T follicular helper cell (primary cell): ENCODE data around the gene SNED1.

ENCODE experiments used
- DNase-seq: peaks from one replicate; pipeline ENCODE4 v3.0.0-alpha.2; 2020; ENCODE audit warnings: low read depth

The SNED1 gene

DNA sequence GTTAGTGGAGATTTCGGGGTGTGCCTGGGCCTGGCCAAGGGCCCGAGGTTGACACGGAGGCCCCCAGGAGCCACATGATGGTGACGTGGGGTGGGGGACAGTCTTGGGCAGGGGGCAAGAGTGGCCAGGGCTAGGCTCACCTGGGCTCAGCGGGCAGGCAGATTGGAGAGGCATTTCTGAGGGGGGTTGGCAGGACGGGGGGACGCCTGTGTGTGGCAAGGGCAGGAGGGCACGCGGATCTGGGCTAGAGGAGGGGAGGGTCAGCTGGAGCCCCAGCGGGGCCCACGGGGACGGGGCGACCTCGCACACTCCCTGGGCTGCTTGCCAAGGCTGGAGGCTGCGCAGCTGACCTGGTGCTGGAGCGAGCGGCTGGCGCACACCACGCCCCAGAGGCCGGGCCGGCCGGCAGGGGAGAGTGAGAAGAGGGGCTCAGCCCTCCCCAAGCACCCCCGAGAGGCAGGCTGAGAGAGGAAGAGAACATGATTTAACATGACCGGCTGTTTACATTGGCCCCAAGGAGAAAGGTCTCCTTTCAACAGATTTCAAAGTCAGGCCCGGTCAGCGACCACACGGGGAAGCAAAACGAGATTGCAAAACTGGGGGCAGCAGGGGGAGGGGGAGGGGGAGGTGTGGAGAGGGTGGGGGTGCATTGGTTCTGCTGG, 38.0 kb upstream of the SNED1 start:
- no peak for DNase-seq

DNA sequence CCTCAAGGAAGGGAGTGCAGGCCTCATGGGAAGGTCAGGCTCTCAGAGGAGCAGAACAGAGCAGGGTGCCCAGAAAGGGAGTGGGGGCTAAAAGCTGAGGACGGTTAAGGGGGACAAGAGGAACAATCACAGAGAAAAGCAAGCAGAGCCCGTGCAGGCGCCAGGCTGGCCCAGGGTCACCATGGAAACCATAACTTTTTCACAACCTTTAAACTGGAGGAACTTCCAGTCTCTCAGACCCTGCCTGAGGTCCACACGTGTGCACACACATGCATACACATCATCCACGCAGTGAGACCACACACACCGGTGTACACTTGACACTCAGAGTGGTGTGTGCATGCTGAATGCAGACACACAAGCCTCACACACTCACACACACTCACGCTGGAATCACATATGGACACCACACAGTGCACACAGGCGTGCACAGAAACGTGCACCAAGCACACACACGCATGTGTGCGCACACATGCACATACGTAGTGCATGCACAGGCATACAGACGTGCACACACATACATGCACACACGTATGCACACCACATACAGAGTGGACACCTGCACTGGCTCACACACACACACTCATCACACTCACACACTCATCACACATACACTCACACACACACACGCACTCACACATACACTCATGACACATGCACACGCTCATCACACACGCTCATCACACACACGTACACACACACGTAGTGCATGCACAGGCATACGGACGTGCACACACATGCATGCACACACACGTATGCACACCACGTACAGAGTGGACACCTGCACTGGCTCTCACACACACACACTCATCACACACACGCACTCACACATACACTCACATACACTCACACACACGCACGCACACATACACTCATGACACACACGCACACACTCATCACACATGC, 37.2 kb upstream of the SNED1 start:
- no peak for DNase-seq

DNA sequence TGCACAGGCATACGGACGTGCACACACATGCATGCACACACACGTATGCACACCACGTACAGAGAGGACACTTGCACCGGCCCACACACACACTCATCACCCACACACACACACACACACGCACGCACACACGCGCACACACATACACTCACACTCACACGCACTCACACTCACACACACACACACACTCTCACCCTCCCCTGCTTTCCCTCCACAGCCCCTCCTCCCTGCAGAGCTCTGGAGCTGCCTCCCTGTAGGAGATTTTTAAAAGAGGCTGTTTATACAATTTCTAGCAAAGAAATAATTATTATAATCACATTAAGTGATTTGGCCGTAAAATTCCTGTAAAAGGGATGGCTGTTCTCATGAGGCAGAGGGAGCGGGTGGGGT, 36.5 kb upstream of the SNED1 start:
- DNase-seq = no peak

DNA sequence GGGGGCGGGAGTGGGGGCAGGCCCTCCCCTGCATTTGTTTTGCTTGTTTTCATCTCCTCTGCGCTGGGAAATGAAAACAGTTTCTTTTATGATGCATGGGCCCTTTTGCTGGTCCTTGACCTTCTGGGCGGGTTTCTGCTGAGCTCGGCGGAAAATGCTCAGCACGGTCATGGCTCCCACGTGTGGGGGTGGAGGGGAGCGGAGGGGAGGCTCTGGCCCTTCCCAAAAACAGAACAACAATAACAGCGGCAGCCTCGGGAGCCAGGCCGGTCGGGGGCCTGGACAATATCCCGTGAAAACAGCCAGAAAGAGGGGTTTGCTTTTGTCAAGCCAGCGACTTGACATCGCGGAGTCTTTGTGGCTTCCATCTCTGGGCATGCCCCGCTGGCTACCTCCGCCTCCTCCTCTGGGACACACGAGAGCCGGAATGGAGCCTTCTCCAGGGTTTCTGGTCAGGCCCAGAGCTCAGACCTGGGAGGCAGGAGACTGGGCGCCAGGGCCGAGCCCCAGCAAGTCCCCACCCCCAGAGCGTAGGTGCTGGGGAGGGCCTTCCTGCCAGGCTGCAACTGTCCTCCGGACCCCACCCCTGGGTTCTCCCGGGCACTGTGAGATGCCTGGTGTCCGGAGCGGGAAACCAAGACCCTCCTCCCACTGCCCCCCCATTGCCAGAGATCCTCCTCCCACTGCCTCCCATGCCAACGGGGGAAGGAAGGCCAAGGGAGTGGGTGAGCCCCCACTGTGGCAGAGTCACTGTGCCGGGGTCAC, 35.9 kb upstream of the SNED1 start:
- no peak for DNase-seq

DNA sequence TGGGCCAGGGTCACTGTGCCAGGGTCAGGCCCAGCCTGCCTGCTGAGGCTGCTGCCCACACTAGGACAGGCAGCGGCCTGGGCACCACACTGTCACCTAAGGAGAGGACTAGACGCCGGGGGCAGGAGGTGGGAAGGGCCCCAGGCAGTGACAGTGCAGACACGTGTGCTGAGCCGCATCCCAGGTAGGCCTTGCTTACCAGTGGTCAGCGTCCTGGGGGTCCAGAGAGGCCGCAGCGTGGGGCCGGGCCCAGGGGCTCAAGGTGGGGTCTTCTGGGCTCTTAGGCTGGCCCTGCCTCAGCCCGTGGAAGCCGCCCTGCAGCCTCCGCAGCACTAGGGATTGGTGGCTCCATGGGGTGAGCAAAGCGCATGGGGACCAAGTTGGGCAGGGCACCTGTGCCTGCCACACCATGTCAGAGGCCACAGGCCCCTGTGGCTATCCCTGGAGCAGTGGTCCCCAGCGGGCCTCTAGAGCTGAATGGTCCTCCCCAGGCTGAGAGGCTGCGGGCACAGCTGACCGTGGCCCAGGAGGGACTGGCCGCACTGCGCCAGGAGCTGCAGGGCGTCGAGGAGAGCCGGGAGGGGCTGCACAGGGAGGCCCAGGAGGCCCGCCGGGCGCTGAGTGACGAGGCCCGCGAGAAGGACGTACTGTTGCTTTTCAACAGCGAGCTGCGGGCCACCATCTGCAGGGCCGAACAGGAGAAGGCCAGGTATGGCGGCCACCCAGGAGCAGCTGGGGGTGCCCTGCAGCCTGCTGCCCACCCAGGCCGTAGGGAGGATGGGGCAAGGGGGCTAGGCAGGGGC, 35.2 kb upstream of the SNED1 start:
- DNase-seq = no peak

GRCh38 chr2:240963868-240964703, 34.3 kb upstream of the SNED1 start:
- DNase-seq = no peak

- DNase-seq = no peak
Observed at GRCh38 chr2:240964704-240965295, 33.6 kb upstream of the SNED1 start.

DNA sequence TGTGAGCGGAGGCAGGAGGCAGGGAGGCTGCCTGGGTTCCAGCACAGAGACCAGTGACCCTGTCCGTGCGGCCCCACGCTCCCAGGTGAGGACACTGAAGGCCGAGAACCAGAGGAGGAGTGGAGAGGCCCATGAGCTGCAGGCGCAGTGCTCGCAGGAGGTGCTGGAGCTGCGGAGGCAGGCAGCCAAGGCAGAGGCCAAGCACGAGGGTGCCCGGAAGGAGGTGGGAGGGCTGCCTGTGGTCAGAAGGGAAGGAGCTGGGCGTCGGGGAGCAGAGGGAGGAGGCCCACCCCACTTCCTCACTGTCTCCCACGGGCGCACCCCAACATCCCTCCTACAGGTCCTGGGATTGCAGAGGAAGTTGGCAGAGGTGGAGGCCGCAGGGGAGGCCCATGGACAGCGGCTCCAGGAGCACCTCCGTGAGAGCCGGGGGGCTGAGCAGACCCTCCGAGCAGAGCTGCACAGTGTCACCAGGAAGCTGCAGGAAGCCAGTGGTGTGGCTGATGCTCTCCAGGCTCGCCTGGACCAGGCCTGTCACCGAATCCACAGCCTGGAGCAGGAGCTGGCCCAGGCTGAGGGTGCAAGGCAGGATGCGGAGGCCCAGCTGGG, 33.0 kb upstream of the SNED1 start:
- no peak for DNase-seq

GRCh38 chr2:240965905-240966456, 32.4 kb upstream of the SNED1 start:
- DNase-seq = no peak

GRCh38 chr2:240966457-240966905, 31.9 kb upstream of the SNED1 start:
- no peak for DNase-seq

- DNase-seq = no peak
Observed at GRCh38 chr2:240966906-240967680, 31.3 kb upstream of the SNED1 start.

DNA sequence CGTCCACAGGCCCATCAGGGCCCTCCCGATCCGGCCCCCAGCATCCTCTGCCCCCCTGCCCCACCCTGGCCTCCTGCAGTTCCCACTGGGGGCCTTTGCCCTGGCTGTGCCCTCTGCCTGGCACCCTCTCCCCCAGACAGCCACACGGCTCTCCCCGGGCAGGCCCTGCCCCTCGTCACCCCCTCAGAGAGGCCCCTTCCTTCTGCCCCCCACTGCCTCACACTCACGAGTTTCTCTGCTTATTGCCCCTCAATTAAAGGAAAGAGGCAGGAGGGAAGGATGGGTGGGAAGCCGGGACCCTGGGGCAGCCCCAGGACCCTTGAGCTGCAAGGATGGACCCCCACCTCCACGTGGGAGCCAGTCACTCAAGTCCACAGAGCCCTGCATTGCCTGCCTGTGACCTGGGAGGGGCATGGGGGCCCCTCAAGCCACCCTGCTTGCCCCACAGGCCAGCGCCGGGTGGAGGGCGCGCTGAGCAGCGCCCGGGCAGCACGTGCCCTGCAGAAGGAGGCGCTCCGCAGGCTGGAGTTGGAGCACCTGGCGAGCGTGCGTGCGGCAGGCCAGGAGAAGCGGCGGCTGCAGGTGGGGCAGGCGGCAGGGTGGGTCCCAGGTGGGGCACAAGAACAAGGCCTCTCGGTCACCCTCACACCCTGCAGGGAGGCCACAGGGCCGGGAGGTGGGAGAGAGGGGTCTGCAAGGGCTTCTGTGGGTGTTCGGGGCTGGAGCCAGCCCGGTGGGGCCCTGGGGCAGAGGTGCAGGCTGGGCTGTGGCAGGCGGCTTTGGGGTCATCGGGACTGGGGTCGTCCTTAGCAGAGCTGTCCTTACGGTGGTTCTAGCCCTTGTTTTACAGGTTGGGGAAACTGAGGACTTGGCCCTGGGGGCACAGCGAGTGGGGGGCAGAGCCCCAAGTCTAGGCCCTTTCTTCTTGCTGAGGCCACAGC, 30.5 kb upstream of the SNED1 start:
- DNase-seq = no peak

GRCh38 chr2:240968731-240969624, 29.4 kb upstream of the SNED1 start:
- DNase-seq = no peak

GRCh38 chr2:240970104-240970503, 28.3 kb upstream of the SNED1 start:
- no peak for DNase-seq

- DNase-seq = no peak
Observed at GRCh38 chr2:240970816-240971215, 27.6 kb upstream of the SNED1 start.

DNA sequence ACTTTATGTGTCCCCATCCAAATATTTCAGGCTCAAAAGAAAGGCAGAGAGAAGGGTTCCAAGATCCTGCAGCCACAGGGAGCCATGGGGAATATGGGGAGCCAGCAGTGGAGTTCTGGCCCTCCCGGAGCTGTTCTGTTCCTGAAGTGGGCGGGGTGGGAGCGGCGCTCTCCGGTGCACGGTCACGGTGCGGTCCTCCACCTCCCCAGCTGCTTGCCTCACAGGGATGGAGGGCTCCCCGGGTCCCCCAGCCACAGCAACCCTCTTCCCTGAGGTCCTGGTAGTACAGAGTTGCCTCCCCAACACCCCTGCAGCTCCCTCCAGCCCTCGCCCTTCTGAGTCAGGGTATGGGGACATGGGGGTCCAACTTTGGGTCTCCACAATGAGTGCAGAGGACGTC, 26.2 kb upstream of the SNED1 start:
- no peak for DNase-seq
